ENCODE results near the gene PCK1.

DNA sequence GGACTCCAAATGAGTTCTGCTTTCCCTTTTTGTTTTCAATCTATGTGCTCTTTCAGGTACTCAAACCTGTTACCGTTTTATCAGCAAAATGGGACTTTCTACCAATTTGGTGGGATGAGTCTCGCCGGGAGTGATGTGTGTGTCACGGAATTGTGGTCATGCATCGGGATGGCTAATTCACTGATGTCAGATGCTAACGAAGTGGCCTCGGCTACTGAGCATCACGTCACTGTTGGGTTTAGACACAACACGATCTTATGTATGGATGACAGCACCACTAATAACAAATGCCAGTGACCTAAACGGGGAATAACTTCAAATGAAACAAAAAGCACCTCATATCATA lies 1.6 kb upstream of the PCK1 start:
- TF ChIP-seq POLR2A (IDR thresholded peaks at IDR 0.05), result no peak
- TF ChIP-seq, protein P1, sequence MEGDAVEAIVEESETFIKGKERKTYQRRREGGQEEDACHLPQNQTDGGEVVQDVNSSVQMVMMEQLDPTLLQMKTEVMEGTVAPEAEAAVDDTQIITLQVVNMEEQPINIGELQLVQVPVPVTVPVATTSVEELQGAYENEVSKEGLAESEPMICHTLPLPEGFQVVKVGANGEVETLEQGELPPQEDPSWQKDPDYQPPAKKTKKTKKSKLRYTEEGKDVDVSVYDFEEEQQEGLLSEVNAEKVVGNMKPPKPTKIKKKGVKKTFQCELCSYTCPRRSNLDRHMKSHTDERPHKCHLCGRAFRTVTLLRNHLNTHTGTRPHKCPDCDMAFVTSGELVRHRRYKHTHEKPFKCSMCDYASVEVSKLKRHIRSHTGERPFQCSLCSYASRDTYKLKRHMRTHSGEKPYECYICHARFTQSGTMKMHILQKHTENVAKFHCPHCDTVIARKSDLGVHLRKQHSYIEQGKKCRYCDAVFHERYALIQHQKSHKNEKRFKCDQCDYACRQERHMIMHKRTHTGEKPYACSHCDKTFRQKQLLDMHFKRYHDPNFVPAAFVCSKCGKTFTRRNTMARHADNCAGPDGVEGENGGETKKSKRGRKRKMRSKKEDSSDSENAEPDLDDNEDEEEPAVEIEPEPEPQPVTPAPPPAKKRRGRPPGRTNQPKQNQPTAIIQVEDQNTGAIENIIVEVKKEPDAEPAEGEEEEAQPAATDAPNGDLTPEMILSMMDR (IDR thresholded peaks at IDR 0.05), result no peak

Data from tibial nerve (tissue), 3 donors.